ENCODE results near the gene RMDN2.
"Not testable (repeated sequence)": the region's sequence is repeated elsewhere in the genome, so short reads cannot be mapped to it uniquely, and the experiment has no call there.

Gene RMDN2

GRCh38 chr2:37984176-37984575 is 59.1 kb downstream of the RMDN2 start:
- Histone ChIP-seq H3K36me3 (ENCODE audit: control insufficient read depth in 2 of 2, insufficient read depth in 2 of 2, low read length in 2 of 2) (no peaks in the 10 kb centered on the region), H3K4me1 (ENCODE audit: control insufficient read depth in 2 of 2, insufficient read depth in 2 of 2, low read length in 2 of 2) (no peaks in the 10 kb centered on the region), H3K27me3 (ENCODE audit: control insufficient read depth in 2 of 2, insufficient read depth in 2 of 2, low read length in 2 of 2) (no peaks in the 10 kb centered on the region), H3K4me3 (ENCODE audit: low read length in 2 of 2) (no peak overlapping the region), H3K9me3 (ENCODE audit: control insufficient read depth in 2 of 2, low read length in 2 of 2) (no peaks in the 10 kb centered on the region), H3K27ac (ENCODE audit: low read depth in 2 of 2, low read length in 2 of 2) (no peak overlapping the region), H3K9ac (ENCODE audit: low read depth in 1 of 2, low read length in 2 of 2) (no peak overlapping the region)

- Histone ChIP-seq H3K4me1 (ENCODE audit: control insufficient read depth in 2 of 2, insufficient read depth in 2 of 2, low read length in 2 of 2) (no peaks in the 10 kb centered on the region), H3K9ac (ENCODE audit: low read depth in 1 of 2, low read length in 2 of 2) (no peak overlapping the region), H3K36me3 (ENCODE audit: control insufficient read depth in 2 of 2, insufficient read depth in 2 of 2, low read length in 2 of 2) (no peaks in the 10 kb centered on the region), H3K9me3 (ENCODE audit: control insufficient read depth in 2 of 2, low read length in 2 of 2) (no peaks in the 10 kb centered on the region), H3K27ac (ENCODE audit: low read depth in 2 of 2, low read length in 2 of 2) (no peak overlapping the region), H3K4me3 (ENCODE audit: low read length in 2 of 2) (no peak overlapping the region), H3K27me3 (ENCODE audit: control insufficient read depth in 2 of 2, insufficient read depth in 2 of 2, low read length in 2 of 2) (no peaks in the 10 kb centered on the region)
Observed at GRCh38 chr2:37984589-37984988, 59.5 kb downstream of the RMDN2 start.

DNA sequence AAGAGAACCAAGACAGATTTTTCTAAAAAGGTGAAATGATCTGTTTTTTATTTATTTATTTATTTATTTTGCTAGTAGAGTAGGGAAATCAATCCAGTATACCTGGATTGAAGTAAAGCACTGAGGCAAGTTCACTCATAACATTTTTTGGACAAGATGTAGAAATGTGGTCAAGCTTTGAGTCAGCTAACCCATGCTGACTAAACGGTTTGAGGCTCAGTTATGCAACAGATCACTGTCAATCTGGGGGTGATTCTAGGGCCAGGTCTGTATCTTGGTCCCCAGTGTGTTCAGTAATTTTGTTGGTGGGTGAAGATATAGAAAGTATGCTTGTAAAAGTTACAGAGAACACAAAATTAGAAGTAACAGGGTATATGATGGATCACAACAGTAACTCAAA is 60.2 kb downstream of the RMDN2 start:
- H3K9ac ChIP-seq (ENCODE audit: low read depth in 1 of 2, low read length in 2 of 2) = no peak overlapping the region
- no peaks in the 10 kb centered on the region for H3K9me3 ChIP-seq (ENCODE audit: control insufficient read depth in 2 of 2, low read length in 2 of 2)
- H3K27ac ChIP-seq (ENCODE audit: low read depth in 2 of 2, low read length in 2 of 2) = no peak overlapping the region
- H3K36me3 ChIP-seq (ENCODE audit: control insufficient read depth in 2 of 2, insufficient read depth in 2 of 2, low read length in 2 of 2) = no peaks in the 10 kb centered on the region
- H3K27me3 ChIP-seq (ENCODE audit: control insufficient read depth in 2 of 2, insufficient read depth in 2 of 2, low read length in 2 of 2) = no peaks in the 10 kb centered on the region
- H3K4me3 ChIP-seq (ENCODE audit: low read length in 2 of 2) = no peak overlapping the region
- no peaks in the 10 kb centered on the region for H3K4me1 ChIP-seq (ENCODE audit: control insufficient read depth in 2 of 2, insufficient read depth in 2 of 2, low read length in 2 of 2)

DNA sequence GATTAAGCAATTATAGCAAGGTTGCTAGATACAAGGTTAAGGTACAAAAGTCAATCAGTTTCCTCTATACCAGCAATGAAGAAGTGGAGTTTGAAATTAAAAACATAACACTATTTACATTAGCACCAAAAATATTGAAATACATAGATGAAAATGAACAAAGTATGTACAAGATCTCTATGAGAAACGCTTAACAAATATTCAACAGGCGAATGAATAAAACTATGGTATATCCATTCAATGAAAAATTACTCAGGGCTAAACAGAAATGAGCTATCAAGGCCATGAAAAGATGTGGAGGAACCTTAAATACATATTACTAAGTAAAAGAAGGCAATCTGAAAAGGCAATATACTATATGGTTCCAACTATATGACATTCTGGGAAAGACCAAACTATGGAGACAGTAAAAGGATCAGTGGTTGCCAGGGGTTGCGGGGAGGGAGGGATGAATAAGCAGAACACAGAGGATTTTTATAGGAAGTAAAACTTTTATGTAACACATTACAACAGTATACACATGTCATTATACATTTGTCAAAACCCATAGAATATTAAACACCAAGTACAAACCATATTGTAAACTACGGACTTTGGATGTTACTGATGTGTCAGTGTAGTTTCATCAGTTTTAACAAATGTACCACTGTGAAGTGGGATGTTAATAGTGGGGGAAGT is 62.1 kb downstream of the RMDN2 start:
- Histone ChIP-seq H3K27me3 (ENCODE audit: control insufficient read depth in 2 of 2, insufficient read depth in 2 of 2, low read length in 2 of 2) (no peaks in the 10 kb centered on the region), H3K9ac (ENCODE audit: low read depth in 1 of 2, low read length in 2 of 2) (no peak overlapping the region), H3K4me1 (ENCODE audit: control insufficient read depth in 2 of 2, insufficient read depth in 2 of 2, low read length in 2 of 2) (no peaks in the 10 kb centered on the region), H3K36me3 (ENCODE audit: control insufficient read depth in 2 of 2, insufficient read depth in 2 of 2, low read length in 2 of 2) (no peaks in the 10 kb centered on the region), H3K4me3 (ENCODE audit: low read length in 2 of 2) (no peak overlapping the region), H3K9me3 (ENCODE audit: control insufficient read depth in 2 of 2, low read length in 2 of 2) (no peaks in the 10 kb centered on the region), H3K27ac (ENCODE audit: low read depth in 2 of 2, low read length in 2 of 2) (no peak overlapping the region)

- no peaks in the 10 kb centered on the region for H3K9me3 ChIP-seq (ENCODE audit: control insufficient read depth in 2 of 2, low read length in 2 of 2)
- no peaks in the 10 kb centered on the region for H3K4me1 ChIP-seq (ENCODE audit: control insufficient read depth in 2 of 2, insufficient read depth in 2 of 2, low read length in 2 of 2)
- H3K9ac ChIP-seq (ENCODE audit: low read depth in 1 of 2, low read length in 2 of 2) = no peak overlapping the region
- H3K4me3 ChIP-seq (ENCODE audit: low read length in 2 of 2) = no peak overlapping the region
- no peaks in the 10 kb centered on the region for H3K27me3 ChIP-seq (ENCODE audit: control insufficient read depth in 2 of 2, insufficient read depth in 2 of 2, low read length in 2 of 2)
- peaks cover 3 to 4% of the 10 kb centered on the region in 2 donors for H3K36me3 ChIP-seq (ENCODE audit: control insufficient read depth in 2 of 2, insufficient read depth in 2 of 2, low read length in 2 of 2)
- no peak overlapping the region for H3K27ac ChIP-seq (ENCODE audit: low read depth in 2 of 2, low read length in 2 of 2)
Observed at GRCh38 chr2:37992601-37993000, 67.5 kb downstream of the RMDN2 start.

DNA sequence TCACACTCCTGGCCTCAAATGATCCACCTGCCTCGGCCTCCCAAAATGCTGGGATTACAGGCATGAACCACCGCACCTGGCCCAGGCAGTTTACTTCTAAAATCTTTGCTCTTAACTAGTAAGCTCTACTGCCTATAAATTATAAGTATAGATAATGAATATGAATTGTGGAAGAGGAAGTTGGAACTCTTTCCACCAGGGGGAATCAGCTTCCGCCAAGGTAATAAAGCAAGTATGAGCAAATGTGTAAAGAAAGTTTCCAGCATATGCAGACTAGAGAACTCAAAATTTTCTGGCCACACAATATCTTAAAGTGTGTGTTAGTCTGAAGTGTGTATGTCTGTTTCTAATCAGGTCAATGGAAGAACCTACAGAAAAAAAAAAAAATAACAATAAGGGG is 68.1 kb downstream of the RMDN2 start:
- H3K27ac ChIP-seq (ENCODE audit: low read depth in 2 of 2, low read length in 2 of 2) = no peak overlapping the region
- no peak overlapping the region for H3K9ac ChIP-seq (ENCODE audit: low read depth in 1 of 2, low read length in 2 of 2)
- no peaks in the 10 kb centered on the region for H3K9me3 ChIP-seq (ENCODE audit: control insufficient read depth in 2 of 2, low read length in 2 of 2)
- no peak overlapping the region for H3K4me3 ChIP-seq (ENCODE audit: low read length in 2 of 2)
- H3K4me1 ChIP-seq (ENCODE audit: control insufficient read depth in 2 of 2, insufficient read depth in 2 of 2, low read length in 2 of 2) = no peaks in the 10 kb centered on the region
- peaks cover 3 to 7% of the 10 kb centered on the region in 2 donors for H3K36me3 ChIP-seq (ENCODE audit: control insufficient read depth in 2 of 2, insufficient read depth in 2 of 2, low read length in 2 of 2)
- no peaks in the 10 kb centered on the region for H3K27me3 ChIP-seq (ENCODE audit: control insufficient read depth in 2 of 2, insufficient read depth in 2 of 2, low read length in 2 of 2)

- Histone ChIP-seq H3K9ac (ENCODE audit: low read depth in 1 of 2, low read length in 2 of 2) (no peak overlapping the region), H3K4me1 (ENCODE audit: control insufficient read depth in 2 of 2, insufficient read depth in 2 of 2, low read length in 2 of 2) (no peaks in the 10 kb centered on the region), H3K27ac (ENCODE audit: low read depth in 2 of 2, low read length in 2 of 2) (no peak overlapping the region), H3K36me3 (ENCODE audit: control insufficient read depth in 2 of 2, insufficient read depth in 2 of 2, low read length in 2 of 2) (peaks cover 5 to 22% of the 10 kb centered on the region in 2 donors), H3K4me3 (ENCODE audit: low read length in 2 of 2) (no peak overlapping the region), H3K27me3 (ENCODE audit: control insufficient read depth in 2 of 2, insufficient read depth in 2 of 2, low read length in 2 of 2) (no peaks in the 10 kb centered on the region), H3K9me3 (ENCODE audit: control insufficient read depth in 2 of 2, low read length in 2 of 2) (no peaks in the 10 kb centered on the region)
Observed at GRCh38 chr2:37997629-37998028, 72.5 kb downstream of the RMDN2 start.

GRCh38 chr2:38000485-38001222 is 75.6 kb downstream of the RMDN2 start:
- no peaks in the 10 kb centered on the region for H3K9me3 ChIP-seq (ENCODE audit: control insufficient read depth in 2 of 2, low read length in 2 of 2)
- peaks cover 11 to 24% of the 10 kb centered on the region in 2 donors for H3K36me3 ChIP-seq (ENCODE audit: control insufficient read depth in 2 of 2, insufficient read depth in 2 of 2, low read length in 2 of 2)
- H3K4me1 ChIP-seq (ENCODE audit: control insufficient read depth in 2 of 2, insufficient read depth in 2 of 2, low read length in 2 of 2) = no peaks in the 10 kb centered on the region
- no peak overlapping the region for H3K27ac ChIP-seq (ENCODE audit: low read depth in 2 of 2, low read length in 2 of 2)
- no peak overlapping the region for H3K9ac ChIP-seq (ENCODE audit: low read depth in 1 of 2, low read length in 2 of 2)
- no peaks in the 10 kb centered on the region for H3K27me3 ChIP-seq (ENCODE audit: control insufficient read depth in 2 of 2, insufficient read depth in 2 of 2, low read length in 2 of 2)
- no peak overlapping the region for H3K4me3 ChIP-seq (ENCODE audit: low read length in 2 of 2)

GRCh38 chr2:38010187-38010586 is 85.1 kb downstream of the RMDN2 start:
- not testable (repeated sequence) for H3K36me3 ChIP-seq (ENCODE audit: control insufficient read depth in 2 of 2, insufficient read depth in 2 of 2, low read length in 2 of 2); H3K9ac ChIP-seq (ENCODE audit: low read depth in 1 of 2, low read length in 2 of 2); H3K9me3 ChIP-seq (ENCODE audit: control insufficient read depth in 2 of 2, low read length in 2 of 2); H3K27ac ChIP-seq (ENCODE audit: low read depth in 2 of 2, low read length in 2 of 2); H3K4me1 ChIP-seq (ENCODE audit: control insufficient read depth in 2 of 2, insufficient read depth in 2 of 2, low read length in 2 of 2); H3K27me3 ChIP-seq (ENCODE audit: control insufficient read depth in 2 of 2, insufficient read depth in 2 of 2, low read length in 2 of 2); H3K4me3 ChIP-seq (ENCODE audit: low read length in 2 of 2)

DNA sequence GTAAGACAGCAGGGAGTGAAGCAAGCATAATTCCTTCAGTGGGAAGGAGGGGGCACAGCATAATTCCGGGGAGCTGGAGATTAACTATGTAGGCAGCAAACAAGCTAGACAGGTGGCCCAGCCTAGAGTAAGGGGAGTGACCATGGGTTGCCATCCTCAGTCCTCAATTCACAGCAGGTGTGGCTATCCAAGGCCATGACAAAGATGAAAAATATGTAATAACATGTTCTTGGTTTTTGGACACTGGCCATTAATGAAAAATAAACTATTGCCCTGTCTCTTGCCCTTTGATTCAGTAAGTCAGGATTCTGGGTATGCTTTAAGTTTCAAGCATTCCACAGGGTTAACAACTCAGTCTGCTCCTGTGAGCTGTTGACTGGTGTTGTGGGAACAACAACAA is 85.9 kb downstream of the RMDN2 start:
- Histone ChIP-seq H3K9ac (ENCODE audit: low read depth in 1 of 2, low read length in 2 of 2) (no peak overlapping the region), H3K9me3 (ENCODE audit: control insufficient read depth in 2 of 2, low read length in 2 of 2) (no peaks in the 10 kb centered on the region), H3K4me3 (ENCODE audit: low read length in 2 of 2) (no peak overlapping the region), H3K4me1 (ENCODE audit: control insufficient read depth in 2 of 2, insufficient read depth in 2 of 2, low read length in 2 of 2) (no peaks in the 10 kb centered on the region), H3K27ac (ENCODE audit: low read depth in 2 of 2, low read length in 2 of 2) (no peak overlapping the region), H3K27me3 (ENCODE audit: control insufficient read depth in 2 of 2, insufficient read depth in 2 of 2, low read length in 2 of 2) (no peaks in the 10 kb centered on the region), H3K36me3 (ENCODE audit: control insufficient read depth in 2 of 2, insufficient read depth in 2 of 2, low read length in 2 of 2) (peaks cover 0 to 6% of the 10 kb centered on the region in 2 donors)

Data from mucosa of rectum (tissue), 2 donors.